Tongue (tissue), 2 donors: ENCODE measurements around the gene BTC. TPM values are rescaled to one million over a fixed set of nuclear protein-coding genes. Genes with fewer than 3 reads are reported as not detected.
"Not testable (repeated sequence)": the region's sequence is repeated elsewhere in the genome, so short reads cannot be mapped to it uniquely, and the experiment has no call there.

Experiments used
- DNase-seq: peaks from one replicate; pipeline ENCODE4 v3.0.0-alpha.2; 2015
- total RNA-seq: library from RNA; depleted of rRNA; stranded (reverse); fragments of >200 nt; gene quantifications from one replicate; pipeline ENCODE4 v1.2.3, GENCODE V29; 2014

The BTC gene
- total RNA-seq, 1 donor from 2014 or later: 32.9 TPM

DNA sequence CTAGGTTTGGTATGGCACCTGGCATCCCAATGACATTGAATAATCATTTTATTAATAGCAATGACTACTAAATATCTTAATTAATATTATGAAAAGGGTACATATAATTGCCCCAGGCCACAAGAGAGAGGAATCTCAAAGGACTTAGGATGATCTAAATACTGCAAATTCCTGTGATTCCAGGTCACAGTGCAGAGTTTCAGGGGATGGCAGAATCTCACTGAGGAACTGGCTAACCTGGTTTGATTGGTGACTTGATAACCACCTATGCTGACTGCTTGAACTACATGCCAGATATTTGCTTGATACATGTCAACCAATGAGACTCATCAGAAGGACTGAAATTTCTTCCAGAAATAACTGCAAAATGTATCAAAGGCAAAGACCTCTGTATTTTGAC is 37.2 kb downstream of the BTC start:
- DNase-seq: no peak

DNA sequence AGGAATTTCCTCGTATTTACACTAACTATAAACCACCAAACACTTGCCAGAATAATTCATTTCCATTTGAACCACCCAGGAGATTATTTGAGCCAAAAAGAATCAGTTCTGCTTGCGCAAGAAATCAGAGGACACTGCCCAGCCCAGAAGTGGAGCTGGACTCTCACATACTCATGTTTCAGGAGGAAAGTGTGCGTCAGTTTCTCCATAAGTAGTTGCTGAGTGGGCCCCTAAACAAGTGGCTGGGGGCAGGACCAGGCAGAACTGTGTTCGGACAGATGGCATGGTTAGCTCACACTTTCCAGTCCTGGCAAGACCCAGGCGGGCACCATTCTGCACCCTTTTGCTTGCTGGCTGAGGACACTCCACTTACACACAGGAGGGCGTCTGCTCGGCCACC is 38.8 kb downstream of the BTC start:
- DNase-seq: peak; percentile 89

DNA sequence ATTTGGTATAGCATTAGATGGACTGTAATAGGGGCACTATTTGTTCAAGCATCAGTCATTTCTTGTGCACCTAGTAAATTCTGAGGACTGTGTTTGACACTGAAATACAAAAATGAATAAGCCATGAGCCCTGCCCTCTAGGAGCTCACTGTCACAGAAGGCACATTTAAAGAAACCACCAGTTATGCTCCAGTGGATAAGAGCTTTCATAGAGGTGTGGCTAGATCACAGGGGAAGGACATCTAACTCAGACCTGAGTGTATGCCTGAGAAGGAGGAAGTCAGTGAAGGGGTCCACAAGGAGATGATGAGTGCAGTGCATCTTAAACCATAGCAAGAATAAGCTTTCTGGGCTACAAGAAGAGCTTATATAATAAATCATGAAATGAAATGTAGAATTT is 40.1 kb downstream of the BTC start:
- no peak for DNase-seq

DNA sequence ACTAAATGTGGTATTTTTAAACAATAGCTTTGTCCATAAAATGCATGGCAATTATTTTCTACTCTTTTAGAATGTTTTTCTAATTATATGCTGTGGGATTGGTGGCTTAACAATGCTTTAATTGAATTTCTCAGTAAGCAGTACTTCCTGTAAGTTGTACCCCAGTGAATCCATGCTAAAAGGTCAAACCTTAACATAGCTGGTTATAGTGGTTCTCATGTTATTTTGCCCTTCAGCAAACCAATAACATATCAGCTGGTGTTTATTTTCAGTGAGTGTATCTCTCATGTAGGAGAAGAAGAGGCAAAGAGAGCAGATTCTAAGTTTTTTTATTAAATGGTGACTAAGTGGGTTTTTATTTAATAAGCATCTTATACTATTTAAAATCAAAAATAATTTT is 41.5 kb downstream of the BTC start:
- DNase-seq: no peak

DNA sequence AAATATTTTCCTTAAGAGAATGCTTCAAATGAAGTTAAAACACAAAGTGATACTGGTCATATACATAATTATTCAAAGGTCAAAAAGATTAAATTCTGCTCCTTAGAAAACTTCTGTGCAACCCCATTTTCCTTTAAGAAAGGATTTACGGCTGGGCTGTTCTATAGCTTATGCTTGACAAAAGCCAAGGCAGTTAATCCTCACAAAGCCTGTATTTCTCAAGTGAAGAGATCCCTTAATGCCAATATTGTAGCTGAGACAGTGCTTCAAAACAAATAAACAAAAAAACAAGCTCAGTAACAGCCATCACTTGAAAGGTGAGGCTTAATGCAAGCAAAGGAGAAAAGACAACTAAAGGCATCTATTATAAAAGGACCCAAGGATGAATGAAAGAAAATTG is 42.5 kb downstream of the BTC start:
- DNase-seq: no peak

DNA sequence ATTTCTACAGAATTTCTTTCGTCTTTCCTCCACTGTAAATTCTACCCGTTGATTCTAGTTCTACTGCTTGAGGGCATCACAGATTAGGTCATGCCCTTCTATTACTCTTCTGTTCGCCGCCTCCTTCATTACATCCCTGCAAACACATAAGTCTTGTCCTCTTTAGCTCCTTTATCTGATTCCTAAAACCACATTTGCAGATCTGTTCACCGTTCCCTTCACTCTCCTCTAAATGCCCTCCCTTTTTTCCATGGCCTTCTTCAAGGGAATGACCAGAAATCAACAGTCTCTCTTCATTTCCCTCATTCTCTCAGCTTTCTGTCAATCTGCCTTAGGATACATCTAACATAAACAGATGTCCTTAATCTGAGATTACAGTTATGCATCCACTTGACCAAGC is 43.1 kb downstream of the BTC start:
- DNase-seq: no peak

DNA sequence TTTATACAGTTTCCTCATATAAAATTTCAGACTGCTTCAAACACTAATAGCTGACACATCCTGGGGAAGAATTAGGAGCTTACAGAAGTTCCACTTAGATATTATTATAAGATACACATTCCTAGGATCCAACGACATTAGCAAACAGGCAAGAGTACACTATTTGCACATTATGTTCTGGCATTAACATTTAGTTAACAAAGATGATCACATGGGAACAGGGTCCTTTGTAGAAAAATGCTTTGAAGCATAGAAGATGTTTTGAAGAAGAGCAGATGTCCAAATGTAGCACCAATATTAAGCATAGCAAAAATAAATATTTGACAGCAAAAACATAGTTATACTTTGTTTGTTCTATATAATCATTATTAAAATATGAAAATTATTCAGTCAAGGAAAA is 52.1 kb downstream of the BTC start:
- no peak for DNase-seq

DNA sequence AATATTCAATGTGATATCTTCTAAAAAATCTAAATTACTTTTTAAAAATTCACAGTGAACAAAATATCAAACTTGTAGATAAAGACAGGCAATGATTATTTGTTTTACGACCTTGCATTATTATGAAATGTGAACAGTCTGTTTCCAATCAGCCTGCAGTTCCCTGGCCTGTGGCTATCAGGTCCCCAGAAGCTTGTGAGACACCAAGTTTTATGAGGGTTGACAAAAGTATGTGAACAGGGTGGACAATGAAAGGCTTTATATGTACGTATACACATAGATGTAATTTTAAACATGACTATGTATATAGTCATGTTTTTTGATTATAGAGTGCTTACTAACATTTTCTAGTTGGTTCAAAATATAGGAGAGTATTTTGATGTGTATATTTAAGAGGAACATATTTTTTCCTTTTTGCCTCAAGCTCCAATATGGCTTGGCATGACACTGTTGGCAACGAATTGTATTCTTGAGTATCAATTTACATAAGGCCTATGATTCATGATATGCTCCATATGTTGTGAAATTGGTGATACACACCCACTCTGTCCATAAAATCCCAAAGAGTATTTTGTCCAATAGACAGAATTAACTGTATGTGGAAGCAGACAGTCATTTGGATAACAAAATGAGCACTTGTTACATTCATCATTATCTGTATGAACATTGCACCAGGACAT is 55.7 kb downstream of the BTC start:
- peak; percentile 49 for DNase-seq

DNA sequence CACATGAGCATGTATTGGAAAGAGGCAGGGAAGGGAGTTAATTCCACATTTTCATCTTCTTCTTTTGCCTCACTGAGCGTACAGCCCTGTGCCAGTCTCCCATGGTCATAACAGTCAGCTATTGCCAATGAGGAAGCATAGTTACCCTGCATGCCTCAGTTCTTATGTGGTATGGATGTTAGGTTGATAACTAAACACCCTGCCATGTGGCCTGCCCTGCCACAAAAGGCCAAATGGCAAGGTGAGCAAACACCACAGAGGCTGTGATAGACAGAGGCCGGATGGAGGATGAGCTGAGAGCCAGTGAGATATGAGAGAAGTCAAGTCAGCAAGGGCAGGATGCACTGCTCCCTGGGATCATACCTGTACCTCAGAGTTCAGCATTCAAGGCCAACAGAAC is 59.3 kb downstream of the BTC start:
- DNase-seq: no peak

DNA sequence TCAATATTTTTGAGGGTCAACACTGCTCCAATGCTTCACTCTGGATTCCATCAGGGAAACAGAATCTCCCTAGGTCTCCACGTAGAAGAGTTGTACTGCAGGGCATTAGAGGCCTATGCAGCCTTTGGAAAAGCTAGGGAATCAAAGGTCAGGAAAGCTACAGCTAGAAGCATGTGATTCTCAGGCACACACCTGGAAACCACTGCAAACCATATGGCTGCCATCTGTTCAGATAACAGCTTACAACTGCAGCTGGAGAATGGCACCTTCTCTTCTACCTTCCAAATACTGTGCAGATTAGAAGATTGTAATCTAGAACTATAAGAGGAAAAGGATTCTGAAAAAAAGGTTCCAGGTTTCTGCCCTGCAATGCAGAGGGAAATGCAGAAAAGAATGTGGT is 60.6 kb downstream of the BTC start:
- no peak for DNase-seq

DNA sequence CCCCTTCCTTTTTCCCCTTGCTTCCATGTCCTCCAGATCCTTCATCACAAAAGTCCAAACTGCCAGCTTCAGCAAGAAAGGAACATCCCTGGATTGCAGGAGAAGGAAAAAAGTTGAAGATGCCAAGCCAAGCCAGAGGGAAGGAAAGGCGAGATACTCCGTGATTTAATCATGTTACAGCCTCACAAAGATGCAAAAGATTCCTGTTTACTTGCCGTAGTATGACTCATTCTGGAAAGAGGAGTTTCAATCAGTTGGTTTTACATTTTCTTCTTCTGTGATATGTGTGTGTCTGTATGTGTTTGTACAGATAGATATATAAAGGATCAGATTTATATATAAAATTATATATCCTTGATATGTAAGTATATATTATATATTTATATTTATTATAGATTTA is 69.3 kb downstream of the BTC start:
- DNase-seq: no peak

DNA sequence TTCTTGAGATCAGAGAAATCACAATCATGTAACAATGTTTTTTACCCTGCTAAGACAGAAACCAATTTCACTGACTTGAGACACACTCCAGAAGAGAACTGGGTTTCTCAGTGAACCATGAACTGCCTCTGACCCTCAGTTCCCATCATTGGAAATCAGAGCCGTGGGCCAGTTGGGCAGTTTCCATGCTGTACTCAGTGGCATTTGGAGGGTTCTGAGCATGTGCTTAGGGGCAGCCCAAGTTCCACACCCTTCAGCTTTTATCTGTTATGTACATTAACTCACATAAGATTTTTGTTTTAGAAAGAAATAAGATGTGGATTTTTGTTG is 77.9 kb downstream of the BTC start:
- peak; percentile 8 for DNase-seq

DNA sequence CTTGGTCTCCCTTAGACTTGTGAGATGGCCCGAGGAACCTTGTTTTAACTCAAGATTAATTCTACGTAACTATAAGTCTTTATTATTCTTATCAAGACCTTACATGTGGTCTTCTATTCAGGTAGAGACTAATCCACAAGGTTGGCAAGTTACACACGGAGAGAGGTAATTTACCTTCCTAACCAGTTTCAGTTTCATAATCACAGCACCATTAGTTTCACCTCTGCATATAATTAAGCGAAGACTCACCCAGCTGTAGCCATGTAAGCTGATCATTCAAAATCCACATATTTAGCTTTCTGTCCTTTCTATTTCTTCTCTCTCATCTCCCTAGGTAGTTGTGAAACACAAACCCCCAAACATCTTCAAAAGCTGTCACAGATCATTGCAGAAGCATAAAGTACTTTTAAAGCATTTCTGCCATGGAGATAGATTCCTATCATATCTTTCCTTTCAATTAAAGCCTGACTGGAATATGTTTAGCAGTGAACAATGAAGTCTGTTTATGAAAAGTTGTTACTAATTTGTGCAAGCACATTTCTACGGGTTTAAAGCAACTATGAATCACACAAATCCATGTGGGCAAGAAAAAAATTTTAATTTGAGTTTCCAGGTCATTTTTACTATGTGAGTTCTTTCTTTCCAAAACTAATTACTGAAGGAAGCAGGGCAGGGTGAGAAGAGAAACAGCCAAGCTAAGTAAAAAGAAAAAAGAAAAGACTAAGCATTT is 78.5 kb downstream of the BTC start:
- no peak for DNase-seq

DNA sequence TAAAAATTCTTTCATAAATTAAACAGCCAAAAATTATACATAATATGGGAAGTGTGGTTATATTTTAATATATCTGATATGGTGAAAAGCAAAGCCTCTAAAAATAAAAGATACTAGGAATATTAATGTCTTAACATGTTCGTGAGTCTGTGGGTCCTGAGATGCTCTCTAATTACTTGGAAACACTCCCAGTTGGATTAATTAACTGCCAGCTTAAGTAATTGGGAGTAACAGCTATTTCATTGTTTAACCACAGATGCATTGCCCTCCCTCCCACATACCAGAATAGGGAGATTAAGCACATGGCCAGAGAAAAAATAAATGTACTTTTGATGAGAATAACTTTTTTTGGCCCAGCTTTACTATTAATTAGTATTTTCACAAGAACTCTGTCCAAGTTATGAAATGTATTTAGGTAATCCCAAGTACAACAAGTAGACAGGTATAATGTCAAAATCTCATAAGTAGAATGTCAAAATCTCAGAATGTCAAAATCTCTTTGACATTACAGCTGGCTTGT is 79.7 kb downstream of the BTC start:
- no peak for DNase-seq

DNA sequence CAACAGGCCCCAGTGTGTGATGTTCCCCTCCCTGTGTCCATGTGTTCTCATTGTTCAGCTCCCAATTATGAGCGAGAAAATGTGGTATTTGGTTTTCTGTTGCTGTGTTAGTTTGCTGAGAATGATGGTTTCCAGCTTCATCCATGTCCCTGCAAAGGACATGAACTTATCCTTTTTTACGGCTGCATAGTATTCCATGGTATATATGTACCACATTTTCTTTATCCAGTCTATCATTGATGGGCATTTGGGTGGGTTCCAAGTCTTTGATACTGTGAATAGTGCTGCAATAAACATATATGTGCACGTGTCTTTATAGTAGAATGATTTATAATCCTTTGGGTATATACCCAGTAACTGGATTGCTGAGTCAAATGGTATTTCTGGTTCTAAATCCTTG is 86.2 kb downstream of the BTC start:
- not testable (repeated sequence) for DNase-seq

Other genes starting within 250 kb of the BTC start
- 29.5 TPM for gene PARM1, start 138.6 kb upstream of the BTC start, total RNA-seq